IMR-90 (cell line): ENCODE results near the gene TAF3. TPM values are rescaled to one million over a fixed set of nuclear protein-coding genes. Genes with fewer than 3 reads are reported as not detected.

Source experiments
- ATAC-seq: fragments of 200-7000 bp; cut with Tn5 transposase; 2 replicates; pipeline ENCODE4 v1.9.1; 2020; ENCODE audit warnings: low read depth, mild to moderate bottlenecking, moderate library complexity
- BruUV-seq: library from RNA; stranded (reverse); fragments of 400-500 nt; replicated peaks from 2 replicates; lab custom pipeline; 2021; lab: Mats Ljungman, UMichigan
- CTCF ChIA-PET: fragments of 300-600 bp; formaldehyde crosslinking; extraction: SDS; loops from one replicate; lab custom pipeline; 2021; ENCODE audit warnings: antibody characterized with exemption; lab: Yijun Ruan, JAX
- POLR2A ChIA-PET: fragments of 300-600 bp; sonication (Branson Sonifier 250); formaldehyde crosslinking; loops from one replicate; lab custom pipeline; 2022; ENCODE audit warnings: antibody characterized with exemption; ENCODE audit not compliant: unreplicated experiment; lab: Charles Lee
- DNase-seq: peaks from one replicate; pipeline ENCODE4 v3.0.0; 2013
- H2AFZ ChIP-seq: replicated peaks from 2 replicates; pipeline ENCODE3; 2013; ENCODE audit warnings: low read length, mild to moderate bottlenecking; ENCODE audit not compliant: poor library complexity
- H2AK5ac ChIP-seq: 2 replicates; pipeline ENCODE4 v1.6.1; 2013; ENCODE audit warnings: low read depth, low read length, inconsistent platforms
- H2AK9ac ChIP-seq: replicated peaks from 2 replicates; pipeline ENCODE3; 2013; ENCODE audit warnings: mild to moderate bottlenecking, low read depth, low read length, moderate library complexity; ENCODE audit not compliant: poor library complexity
- H2BK120ac ChIP-seq: 2 replicates; pipeline ENCODE4 v1.6.1; 2013; ENCODE audit warnings: low read depth, low read length, inconsistent platforms
- H2BK15ac ChIP-seq: 3 replicates; pipeline ENCODE4 v1.6.1; 2013; ENCODE audit warnings: low read depth, low read length, inconsistent platforms
- H2BK20ac ChIP-seq: 2 replicates; pipeline ENCODE4 v1.6.1; 2013; ENCODE audit warnings: low read depth, mild to moderate bottlenecking, inconsistent platforms, low read length, moderate library complexity
- H2BK5ac ChIP-seq: 2 replicates; pipeline ENCODE4 v1.6.1; 2013; ENCODE audit warnings: mild to moderate bottlenecking, low read depth, low read length, inconsistent platforms; ENCODE audit not compliant: poor library complexity, severe bottlenecking
- H3K14ac ChIP-seq: replicated peaks from 2 replicates; pipeline ENCODE4 v1.6.1; 2013; ENCODE audit warnings: low read depth, low read length, inconsistent platforms
- H3K18ac ChIP-seq: 2 replicates; pipeline ENCODE4 v1.6.1; 2013; ENCODE audit warnings: low read depth, low read length, control low read depth
- H3K23ac ChIP-seq: 2 replicates; pipeline ENCODE4 v1.6.1; 2013; ENCODE audit warnings: low read depth, low read length, inconsistent platforms
- H3K27ac ChIP-seq: 2 replicates; pipeline ENCODE4 v1.5.1; 2013; ENCODE audit warnings: mild to moderate bottlenecking, control low read depth, low read length; ENCODE audit not compliant: insufficient read depth
- H3K27me3 ChIP-seq: 2 replicates; pipeline ENCODE4 v1.6.1; 2013; ENCODE audit warnings: low read length; ENCODE audit not compliant: control insufficient read depth, insufficient read depth
- H3K36me3 ChIP-seq: 2 replicates; pipeline ENCODE4 v1.6.1; 2013; ENCODE audit warnings: low read length, mixed read lengths; ENCODE audit not compliant: control insufficient read depth, insufficient read depth
- H3K4ac ChIP-seq: 2 replicates; pipeline ENCODE4 v1.6.1; 2013; ENCODE audit warnings: low read depth, low read length, inconsistent platforms
- H3K4me1 ChIP-seq: 2 replicates; pipeline ENCODE4 v1.6.1; 2013; ENCODE audit warnings: low read length, mixed read lengths; ENCODE audit not compliant: control insufficient read depth, insufficient read depth
- H3K4me2 ChIP-seq: 2 replicates; pipeline ENCODE4 v1.6.1; 2013; ENCODE audit warnings: low read depth, mild to moderate bottlenecking, control low read depth, low read length, moderate library complexity
- H3K4me3 ChIP-seq: 2 replicates; pipeline ENCODE4 v1.5.1; 2013; ENCODE audit warnings: low read depth, mild to moderate bottlenecking, control low read depth, low read length, moderate library complexity; ENCODE audit not compliant: insufficient read depth
- H3K56ac ChIP-seq: 2 replicates; pipeline ENCODE4 v1.6.1; 2013; ENCODE audit warnings: low read length, inconsistent platforms; ENCODE audit not compliant: insufficient read depth; ENCODE audit errors: extremely low read depth
- H3K79me1 ChIP-seq, 2 experiments: 2 replicates each; pipeline ENCODE4 v1.6.1; 2013; ENCODE audit warnings: low read length in 2 of 2, inconsistent platforms in 1 of 2, low read depth in 1 of 2
- H3K9ac ChIP-seq: 2 replicates; pipeline ENCODE4 v1.6.1; 2013; ENCODE audit warnings: low read depth, low read length, control low read depth
- H3K9me1 ChIP-seq: 2 replicates; pipeline ENCODE4 v1.6.1; 2013; ENCODE audit warnings: low read length, inconsistent platforms; ENCODE audit not compliant: insufficient read depth
- H3K9me3 ChIP-seq: 2 replicates; pipeline ENCODE4 v1.6.1; 2013; ENCODE audit warnings: low read length; ENCODE audit not compliant: control insufficient read depth, insufficient read depth
- H4K20me1 ChIP-seq: 2 replicates; pipeline ENCODE4 v1.6.1; 2013; ENCODE audit warnings: low read length, inconsistent platforms; ENCODE audit not compliant: insufficient read depth
- H4K5ac ChIP-seq: 2 replicates; pipeline ENCODE4 v1.6.1; 2013; ENCODE audit warnings: mild to moderate bottlenecking, low read depth, low read length, control low read depth
- H4K8ac ChIP-seq, 2 experiments: 2 replicates each; pipeline ENCODE4 v1.6.1; 2013; ENCODE audit warnings: low read depth in 2 of 2, low read length in 2 of 2, control low read depth in 1 of 2, inconsistent platforms in 1 of 2
- H4K91ac ChIP-seq: 2 replicates; pipeline ENCODE4 v1.6.1; 2013; ENCODE audit warnings: low read depth, low read length, inconsistent platforms; ENCODE audit not compliant: insufficient read depth
- CEBPB ChIP-seq: IDR thresholded peaks from 2 replicates; pipeline ENCODE4 v1.6.1; 2012; ENCODE audit warnings: low read depth, low read length, improper control_type of control experiment
- CHD1 ChIP-seq: IDR thresholded peaks from 2 replicates; pipeline ENCODE4 v1.6.1; 2012; ENCODE audit warnings: low read depth, low read length, improper control_type of control experiment
- CTCF ChIP-seq: conservative IDR thresholded peaks from 2 replicates; pipeline ENCODE4 v1.5.1; 2012; ENCODE audit warnings: mild to moderate bottlenecking, low read depth, low read length, improper control_type of control experiment
- ELK1 ChIP-seq: fragments of 150-350 bp; IDR thresholded peaks from 2 replicates; pipeline ENCODE4 v1.6.1; 2016; ENCODE audit warnings: low read depth, mild to moderate bottlenecking, low read length, moderate library complexity, borderline replicate concordance
- FOS ChIP-seq: fragments of 150-350 bp; IDR thresholded peaks from 2 replicates; pipeline ENCODE4 v1.6.1; 2016; ENCODE audit warnings: low read depth, low read length
- MAFK ChIP-seq: IDR thresholded peaks from 2 replicates; pipeline ENCODE4 v1.6.1; 2012; ENCODE audit warnings: low read depth, low read length, improper control_type of control experiment
- MAZ ChIP-seq: IDR thresholded peaks from 2 replicates; pipeline ENCODE4 v1.6.1; 2012; ENCODE audit warnings: low read depth, mild to moderate bottlenecking, low read length, improper control_type of control experiment, moderate library complexity, borderline replicate concordance
- MXI1 ChIP-seq: IDR thresholded peaks from 2 replicates; pipeline ENCODE4 v1.6.1; 2012; ENCODE audit warnings: low read depth, mild to moderate bottlenecking, low read length, moderate library complexity, borderline replicate concordance
- SMC3 ChIP-seq: fragments of 150-350 bp; IDR thresholded peaks from 2 replicates; pipeline ENCODE4 v1.6.1; 2016; ENCODE audit warnings: low read depth, mild to moderate bottlenecking, antibody characterized with exemption, low read length, moderate library complexity
- USF2 ChIP-seq: fragments of 150-350 bp; IDR thresholded peaks from 2 replicates; pipeline ENCODE4 v1.6.1; 2017; ENCODE audit warnings: mild to moderate bottlenecking, antibody characterized with exemption, low read length, low read depth
- WGBS, 2 experiments: methylation state at CpG; one replicate each; pipeline versions ENCODE4 v1.1.5 to v1.1.7; 2013; ENCODE audit warnings: missing lambda C conversion rate in 2 of 2; ENCODE audit not compliant: insufficient read length in 1 of 2; ENCODE audit errors: extremely low coverage in 2 of 2; 5-methylcytosine and 5-hydroxymethylcytosine counted together
- dilution Hi-C: fragments of 300-500 bp; cut with HindIII; formaldehyde crosslinking; loops from one replicate; pipeline ENCODE4 v1.14.3; 2018; ENCODE audit warnings: low sequenced_read_pairs; ENCODE audit not compliant: unreplicated experiment
- in situ Hi-C: fragments of 300-500 bp; cut with MboI; formaldehyde crosslinking; loops from 3 replicates; pipeline ENCODE4 v1.14.3; 2019; ENCODE audit warnings: low sequenced_read_pairs, inconsistent platforms, mixed read lengths
- intact Hi-C: fragments of 100-400 bp; cut with micrococcal nuclease; formaldehyde crosslinking; loops from 2 replicates; pipeline ENCODE4 v1.10.0; 2022
- polyA plus RNA-seq, 3 experiments: library from polyadenylated mRNA; depleted of rRNA; stranded (reverse); fragments of >200 nt; gene quantifications; 2 replicates each; pipeline ENCODE4 v1.2.3, GENCODE V29; 2012; ENCODE audit warnings: low replicate concordance in 1 of 3
- total RNA-seq: library from RNA; depleted of rRNA; stranded (reverse); fragments of >200 nt; gene quantifications from 2 replicates; pipeline ENCODE4 v1.2.3, GENCODE V29; 2012

The TAF3 gene
- total and polyA plus RNA-seq, 2 of the 4 experiments (the other 2 are of a cell fraction), result 1.4 to 2.3 TPM

- intact Hi-C loops, result no loop called here
- H3K14ac ChIP-seq, result no peak overlapping the region
- ChIA-PET CTCF (no interaction called here), POLR2A (no interaction called here)
- H2BK15ac ChIP-seq, result no peak overlapping the region; the same call in 2 of the 3 replicates
- peak overlapping the region; percentile 6 for H2AFZ ChIP-seq
- H3K4me3 ChIP-seq, result no peak overlapping the region
- no peak overlapping the region for H4K8ac ChIP-seq
- no peak overlapping the region for H3K4me2 ChIP-seq
- H2AK9ac ChIP-seq, result no peak overlapping the region
- H3K9ac ChIP-seq, result no peak overlapping the region
- in situ Hi-C loops, result no loop called here
- H3K56ac ChIP-seq, result no peak overlapping the region
- 0 out of 2 replicates have a peak overlapping the region, but pooled peaks have one; percentile 24 for H2BK120ac ChIP-seq
- no peak overlapping the region for H3K18ac ChIP-seq
- no peak overlapping the region for H4K5ac ChIP-seq
- no peak overlapping the region for H2BK5ac ChIP-seq
- no peaks in the 10 kb centered on the region for H3K36me3 ChIP-seq
- no peak overlapping the region for H4K91ac ChIP-seq
- no peak overlapping the region for H3K23ac ChIP-seq
- BruUV-seq, result no TSS peak
- no peak overlapping the region for H2BK20ac ChIP-seq
- no peak overlapping the region for H3K27ac ChIP-seq
- no peaks in the 10 kb centered on the region for H3K9me3 ChIP-seq
- H3K4me1 ChIP-seq, result peaks cover 23% of the 10 kb centered on the region
- peak overlapping the region; percentile 35 for H2AK5ac ChIP-seq
- TF ChIP-seq MXI1, result no peak
- no peak for TF ChIP-seq USF2
- TF ChIP-seq ELK1, result no peak
- no peak for TF ChIP-seq SMC3
- TF ChIP-seq CTCF, result no peak
- TF ChIP-seq FOS, result no peak
- TF ChIP-seq MAFK, result no peak
- no peak for TF ChIP-seq CHD1
- no peak for TF ChIP-seq CEBPB
- TF ChIP-seq MAZ, result no peak
- H3K27me3 ChIP-seq, result no peaks in the 10 kb centered on the region
- dilution Hi-C loops, result no loop called here
- peaks cover 19% of the 10 kb centered on the region for H3K9me1 ChIP-seq
- no peak for DNase-seq
- peaks cover 13 to 51% of the 10 kb centered on the region in 2 experiments for H3K79me1 ChIP-seq
- no peak for ATAC-seq
- no CpG with 5 or more reads among the region's 2 CpGs for WGBS, 2 experiments
- H4K20me1 ChIP-seq, result no peaks in the 10 kb centered on the region
- no peak overlapping the region for H3K4ac ChIP-seq
Measured at GRCh38 chr10:7945034-7945433, 126.7 kb downstream of the TAF3 start.
